ENCODE data around the gene CFAP126.

The CFAP126 gene

GRCh38 chr1:161388639-161389038, 21.0 kb upstream of the CFAP126 start:
- Histone ChIP-seq H3K9ac (no peak overlapping the region), H3K36me3 (no peaks in the 10 kb centered on the region), H3K27me3 (no peaks in the 10 kb centered on the region), H4K20me1 (no peaks in the 10 kb centered on the region), H3K4me3 (no peak overlapping the region), H3K4me2 (peak overlapping the region in 2 of 11 experiments; percentile 85 to 93; a peak in 4 of 22 replicates), H3K27ac (peak overlapping the region in 2 of 11 experiments; percentile 93 to 94; a peak in 3 of 22 replicates), H3K9me3 (replicated peaks in 1 of 11) (no peaks in the 10 kb centered on the region), H3K4me1 (peaks cover 16 to 33% (median 18%) of the 10 kb centered on the region in 10 experiments)
- TF ChIP-seq Cebpa-rat (IDR thresholded peaks at IDR 0.05): no peak

DNA sequence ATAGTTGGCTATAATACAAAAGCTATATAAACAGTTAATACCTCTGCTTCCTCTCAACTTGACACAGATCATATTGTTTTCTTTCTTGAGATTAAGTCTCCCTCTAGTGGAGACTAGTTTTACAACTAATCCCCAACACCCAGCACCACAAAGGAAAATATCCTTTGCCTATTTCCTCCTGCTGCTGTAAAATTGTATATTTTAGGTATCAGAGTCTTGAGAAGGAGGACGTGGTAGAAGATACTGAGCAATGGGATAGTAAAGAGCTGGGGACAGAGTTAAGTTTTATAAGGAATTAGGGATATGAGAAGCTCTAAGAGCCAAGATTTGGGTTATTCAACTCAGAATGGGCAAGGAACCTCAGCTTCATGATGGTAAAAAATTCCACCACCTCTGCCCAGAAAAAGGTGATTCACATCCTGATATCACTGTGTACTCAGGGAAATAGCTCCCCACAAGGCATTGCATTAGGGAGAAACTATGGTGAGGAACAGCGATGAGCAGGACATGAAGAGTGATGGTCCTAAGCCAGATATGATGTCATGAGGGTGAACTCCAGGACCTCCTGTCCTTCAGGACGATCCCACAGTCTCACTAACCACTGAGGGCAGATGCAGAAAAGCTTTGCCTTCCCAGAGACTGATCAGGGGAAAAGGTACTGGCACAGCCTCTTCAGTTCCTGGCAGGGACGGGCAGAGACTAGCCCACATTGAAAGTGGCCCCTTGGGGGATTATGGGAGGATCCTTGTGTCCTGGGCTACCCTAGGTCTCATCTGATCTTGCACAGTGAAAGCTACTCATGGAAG, 14.7 kb upstream of the CFAP126 start:
- no peak for TF ChIP-seq Cebpa-rat (IDR thresholded peaks at IDR 0.05)
- H3K4me1 ChIP-seq: peaks cover 7 to 14% (median 12%) of the 10 kb centered on the region in 10 experiments; a peak in 16 of 20 replicates
- peak overlapping the region in 8 of 11 experiments; percentile 1 to 14 (median 7); a peak in 7 of 22 replicates for H3K4me2 ChIP-seq
- no peak overlapping the region for H3K4me3 ChIP-seq
- peak overlapping the region in 5 of 11 experiments; percentile 10 to 32 (median 16); a peak in 1 of 22 replicates for H3K9ac ChIP-seq
- H3K9me3 ChIP-seq (replicated peaks in 1 of 11): no peaks in the 10 kb centered on the region
- H4K20me1 ChIP-seq: no peaks in the 10 kb centered on the region
- no peaks in the 10 kb centered on the region for H3K36me3 ChIP-seq
- H3K27me3 ChIP-seq: no peaks in the 10 kb centered on the region
- H3K27ac ChIP-seq: no peak overlapping the region

GRCh38 chr1:161381707-161382106, 14.0 kb upstream of the CFAP126 start:
- Histone ChIP-seq H3K9ac (peak overlapping the region in 1 of 11 experiments; percentile 2; a peak in 1 of 22 replicates), H3K4me2 (peak overlapping the region in 3 of 11 experiments; percentile 14 to 21 (median 16); a peak in 4 of 22 replicates), H3K27ac (no peak overlapping the region)

GRCh38 chr1:161379071-161379470, 11.4 kb upstream of the CFAP126 start:
- no peaks in the 10 kb centered on the region for H3K36me3 ChIP-seq
- no peak overlapping the region for H3K4me2 ChIP-seq
- H3K9me3 ChIP-seq (replicated peaks in 1 of 11): no peaks in the 10 kb centered on the region
- no peak overlapping the region for H3K4me3 ChIP-seq
- no peak overlapping the region for H3K27ac ChIP-seq
- no peaks in the 10 kb centered on the region for H4K20me1 ChIP-seq
- peaks cover 7 to 19% (median 12%) of the 10 kb centered on the region in 10 experiments; a peak in 16 of 20 replicates for H3K4me1 ChIP-seq
- H3K27me3 ChIP-seq: no peaks in the 10 kb centered on the region
- no peak overlapping the region for H3K9ac ChIP-seq
- no peak for TF ChIP-seq Cebpa-rat (IDR thresholded peaks at IDR 0.05)

More at GRCh38 chr1:161381707-161382106, 14.0 kb upstream of the CFAP126 start:
- Histone ChIP-seq H3K36me3 (no peaks in the 10 kb centered on the region), H3K4me1 (peaks cover 7 to 19% (median 12%) of the 10 kb centered on the region in 10 experiments; a peak in 16 of 20 replicates), H3K4me3 (no peak overlapping the region), H3K9me3 (replicated peaks in 1 of 11) (no peaks in the 10 kb centered on the region), H4K20me1 (no peaks in the 10 kb centered on the region), H3K27me3 (no peaks in the 10 kb centered on the region)
- TF ChIP-seq Cebpa-rat (IDR thresholded peaks at IDR 0.05): no peak

DNA sequence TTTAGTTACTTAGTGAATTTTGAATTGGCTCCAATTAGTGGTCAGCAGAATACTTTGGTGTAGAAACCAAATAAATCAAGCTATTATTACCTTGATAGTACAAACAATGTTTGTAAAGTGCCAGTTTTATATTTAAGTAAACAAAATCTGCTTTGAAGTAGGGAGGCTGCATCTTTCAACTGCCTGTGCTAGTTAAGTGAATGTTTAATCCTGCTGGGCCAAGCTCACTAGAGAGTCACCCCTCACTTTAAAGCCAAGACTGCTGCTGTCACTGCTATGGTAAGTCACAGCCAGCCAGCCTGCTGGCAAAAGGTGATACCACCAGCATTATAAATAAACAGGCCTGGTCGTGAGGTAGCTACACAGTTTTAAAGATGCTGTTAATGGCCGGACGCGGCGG, 10.3 kb upstream of the CFAP126 start:
- Histone ChIP-seq H3K4me1 (peaks cover 7 to 18% (median 11%) of the 10 kb centered on the region in 10 experiments; a peak in 16 of 20 replicates), H3K36me3 (no peaks in the 10 kb centered on the region), H4K20me1 (no peaks in the 10 kb centered on the region), H3K9ac (no peak overlapping the region), H3K27me3 (no peaks in the 10 kb centered on the region), H3K4me3 (no peak overlapping the region), H3K4me2 (no peak overlapping the region), H3K9me3 (replicated peaks in 1 of 11) (no peaks in the 10 kb centered on the region), H3K27ac (no peak overlapping the region)
- no peak for TF ChIP-seq Cebpa-rat (IDR thresholded peaks at IDR 0.05)

- no peaks in the 10 kb centered on the region for H4K20me1 ChIP-seq
- no peak for TF ChIP-seq Cebpa-rat (IDR thresholded peaks at IDR 0.05)
Observed at GRCh38 chr1:161374373-161374772, 6.7 kb upstream of the CFAP126 start.

GRCh38 chr1:161373442-161373841, 5.8 kb upstream of the CFAP126 start:
- H3K4me3 ChIP-seq: no peak overlapping the region
- H3K4me1 ChIP-seq: peaks cover 0 to 4% (median 0%) of the 10 kb centered on the region in 10 experiments; a peak in 2 of 20 replicates
- H3K36me3 ChIP-seq: no peaks in the 10 kb centered on the region
- H3K4me2 ChIP-seq: no peak overlapping the region
- no peaks in the 10 kb centered on the region for H4K20me1 ChIP-seq
- no peaks in the 10 kb centered on the region for H3K9me3 ChIP-seq (replicated peaks in 1 of 11)
- TF ChIP-seq Cebpa-rat (IDR thresholded peaks at IDR 0.05): no peak
- H3K27me3 ChIP-seq: no peaks in the 10 kb centered on the region
- no peak overlapping the region for H3K27ac ChIP-seq
- no peak overlapping the region for H3K9ac ChIP-seq

More at GRCh38 chr1:161374373-161374772, 6.7 kb upstream of the CFAP126 start:
- H3K4me3 ChIP-seq: no peak overlapping the region
- H3K36me3 ChIP-seq: no peaks in the 10 kb centered on the region
- H3K9me3 ChIP-seq (replicated peaks in 1 of 11): no peaks in the 10 kb centered on the region
- no peaks in the 10 kb centered on the region for H3K27me3 ChIP-seq
- H3K4me1 ChIP-seq: peaks cover 0 to 4% (median 0%) of the 10 kb centered on the region in 10 experiments; a peak in 2 of 20 replicates
- no peak overlapping the region for H3K27ac ChIP-seq
- H3K4me2 ChIP-seq: no peak overlapping the region
- no peak overlapping the region for H3K9ac ChIP-seq

GRCh38 chr1:161365207-161365606, 2.5 kb downstream of the CFAP126 start:
- H3K27me3 ChIP-seq: no peaks in the 10 kb centered on the region
- H3K4me3 ChIP-seq: no peak overlapping the region
- H3K4me1 ChIP-seq: peaks cover 0 to 12% (median 7%) of the 10 kb centered on the region in 10 experiments; a peak in 11 of 20 replicates
- no peaks in the 10 kb centered on the region for H3K9me3 ChIP-seq (replicated peaks in 1 of 11)
- TF ChIP-seq Cebpa-rat (IDR thresholded peaks at IDR 0.05): no peak
- no peak overlapping the region for H3K9ac ChIP-seq
- no peak overlapping the region for H3K4me2 ChIP-seq
- H4K20me1 ChIP-seq: no peaks in the 10 kb centered on the region
- H3K36me3 ChIP-seq: peaks cover 19 to 56% (median 41%) of the 10 kb centered on the region in 11 experiments; a peak in 21 of 22 replicates
- H3K27ac ChIP-seq: no peak overlapping the region

DNA sequence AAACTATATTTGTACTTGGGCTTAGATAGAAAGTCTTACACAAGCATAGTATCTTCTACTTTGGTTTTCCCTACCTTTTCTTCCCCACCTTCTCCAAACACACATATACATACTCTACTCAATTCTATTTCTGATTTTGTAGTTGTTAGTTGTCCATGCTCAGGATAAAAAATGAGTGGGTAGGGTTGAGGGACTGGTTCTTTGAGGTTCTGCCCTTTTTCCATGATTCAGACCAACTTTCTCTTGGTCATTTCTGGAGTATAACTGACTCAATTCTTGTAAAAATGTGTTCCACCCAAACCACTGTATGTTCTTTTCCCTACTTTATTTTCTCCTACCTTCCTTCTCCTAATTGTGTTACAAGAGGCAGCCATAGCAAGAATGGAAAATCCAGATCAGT, 3.3 kb downstream of the CFAP126 start:
- no peak overlapping the region for H3K4me3 ChIP-seq
- H3K27ac ChIP-seq: no peak overlapping the region
- no peak overlapping the region for H3K4me2 ChIP-seq
- H3K4me1 ChIP-seq: peaks cover 0 to 20% (median 9%) of the 10 kb centered on the region in 10 experiments; a peak in 15 of 20 replicates
- no peak for TF ChIP-seq Cebpa-rat (IDR thresholded peaks at IDR 0.05)
- no peaks in the 10 kb centered on the region for H3K27me3 ChIP-seq
- no peaks in the 10 kb centered on the region for H3K9me3 ChIP-seq (replicated peaks in 1 of 11)
- H3K36me3 ChIP-seq: peaks cover 19 to 56% (median 48%) of the 10 kb centered on the region in 11 experiments; a peak in 21 of 22 replicates
- H4K20me1 ChIP-seq: no peaks in the 10 kb centered on the region
- no peak overlapping the region for H3K9ac ChIP-seq
